Suppressor macrophage (primary cell): ENCODE results near the gene BRMS1L.
"Not testable (repeated sequence)": the region's sequence is repeated elsewhere in the genome, so short reads cannot be mapped to it uniquely, and the experiment has no call there.

Experiments
- DNase-seq, 4 experiments: peaks; one replicate each; pipeline ENCODE4 v3.0.0-alpha.2; 2020 to 2022
- total RNA-seq, 17 experiments: gene quantifications; one replicate each; lab custom pipeline; 2026; ENCODE audit warnings: mixed read lengths in 6 of 17, inconsistent platforms in 3 of 17; lab: John Stamatoyannopoulos, UW

BRMS1L gene, protein sequence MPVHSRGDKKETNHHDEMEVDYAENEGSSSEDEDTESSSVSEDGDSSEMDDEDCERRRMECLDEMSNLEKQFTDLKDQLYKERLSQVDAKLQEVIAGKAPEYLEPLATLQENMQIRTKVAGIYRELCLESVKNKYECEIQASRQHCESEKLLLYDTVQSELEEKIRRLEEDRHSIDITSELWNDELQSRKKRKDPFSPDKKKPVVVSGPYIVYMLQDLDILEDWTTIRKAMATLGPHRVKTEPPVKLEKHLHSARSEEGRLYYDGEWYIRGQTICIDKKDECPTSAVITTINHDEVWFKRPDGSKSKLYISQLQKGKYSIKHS
- 2.5 to 8.8 (median 5.9) reads per million in 17 experiments for total RNA-seq

DNA sequence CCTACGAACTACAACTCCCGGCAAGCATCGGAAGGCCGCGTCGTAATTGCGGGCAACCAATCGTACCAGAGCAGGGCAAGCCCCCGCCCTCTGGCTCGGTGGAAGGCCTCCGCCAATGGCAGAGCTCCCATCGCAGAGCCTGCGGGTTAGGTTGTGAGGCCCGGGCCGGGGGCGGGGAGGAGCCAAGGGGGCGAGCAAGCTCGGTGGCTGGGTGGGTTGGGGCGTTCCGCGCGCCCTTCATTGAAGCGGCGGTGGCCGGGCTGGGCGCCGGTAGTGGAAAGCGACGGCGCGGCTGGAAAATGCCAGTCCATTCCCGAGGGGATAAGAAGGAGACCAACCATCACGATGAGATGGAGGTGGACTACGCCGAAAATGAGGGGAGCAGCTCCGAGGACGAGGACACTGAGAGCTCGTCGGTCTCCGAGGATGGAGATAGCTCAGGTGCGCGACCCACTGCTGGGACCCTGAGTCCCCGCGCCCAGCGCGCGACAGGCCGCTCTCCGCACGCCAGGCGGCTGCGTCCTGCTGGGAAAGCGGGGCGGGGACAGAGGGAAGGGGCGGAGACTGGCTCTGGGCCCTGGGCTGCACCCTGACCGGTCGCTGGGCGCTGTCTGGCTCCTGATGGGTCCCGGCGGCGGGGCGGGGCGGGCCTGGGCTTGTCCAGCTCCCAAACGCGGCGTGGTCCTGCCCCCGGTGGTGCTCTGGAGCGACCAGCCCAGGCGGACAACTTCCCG is at the start of gene BRMS1L:
BRMS1L (plus strand) TSS at position 121 of the 734 bp plus-strand sequence; CDS start at position 300, 179 bp downstream.
- DNase-seq, result peak; percentile 97 to 99 (median 98)

DNA sequence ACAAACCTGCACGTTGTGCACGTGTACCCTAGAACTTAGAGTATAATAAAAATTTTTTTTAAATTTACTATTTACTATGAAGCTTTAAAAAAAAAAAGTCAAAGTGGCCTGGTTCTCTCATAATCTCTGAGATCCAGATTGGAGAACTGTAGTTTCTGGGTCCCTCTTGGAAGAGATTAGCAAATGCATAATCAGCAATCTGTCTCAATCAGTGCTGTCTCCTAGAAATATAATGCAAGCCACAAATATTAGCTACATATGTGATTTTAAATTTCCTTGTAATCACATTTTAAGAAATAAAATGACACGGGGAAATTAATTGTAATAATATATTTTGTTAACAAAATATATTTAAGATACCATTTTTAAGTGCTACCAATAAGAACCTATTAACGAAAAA is 49.3 kb upstream of the BRMS1L start:
- no peak for DNase-seq

DNA sequence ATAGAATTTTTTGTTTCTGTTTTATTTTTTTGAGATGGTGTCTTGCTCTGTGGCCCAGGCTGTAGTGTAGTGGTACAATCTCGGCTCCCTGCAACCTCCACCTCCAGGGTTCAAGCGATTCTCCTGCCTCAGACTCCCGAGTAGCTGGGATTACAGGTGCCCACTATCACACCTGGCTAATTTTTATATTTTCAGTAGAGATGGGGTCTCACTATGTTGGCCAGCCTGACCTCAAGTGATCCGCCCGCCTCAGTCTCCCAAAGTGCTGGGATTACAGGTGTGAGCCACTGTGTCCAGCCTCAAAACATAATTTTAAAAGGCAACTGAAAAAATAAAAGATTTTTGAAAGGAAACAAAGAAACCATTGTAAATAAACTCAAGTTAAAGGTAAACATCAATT is 48.6 kb upstream of the BRMS1L start:
- DNase-seq, result not testable (repeated sequence)

DNA sequence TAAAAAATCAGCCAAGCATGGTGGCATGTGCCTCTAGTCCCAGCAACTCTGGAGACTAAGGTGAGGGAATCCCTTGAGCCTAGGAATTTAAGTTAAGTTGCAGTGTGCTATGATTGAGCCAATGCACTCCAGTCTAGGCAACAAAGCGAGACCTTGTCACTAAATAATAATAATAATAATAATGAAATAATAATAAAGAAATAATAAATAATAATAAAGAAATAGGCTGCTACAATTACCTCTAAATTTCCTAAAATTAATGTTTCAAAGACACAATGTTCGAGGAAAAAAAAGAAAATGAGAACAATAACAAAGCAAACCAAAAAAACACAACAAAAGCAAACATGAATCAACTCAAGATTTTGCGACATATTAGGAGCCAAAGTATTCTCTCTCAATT is 46.8 kb upstream of the BRMS1L start:
- DNase-seq, result no peak

DNA sequence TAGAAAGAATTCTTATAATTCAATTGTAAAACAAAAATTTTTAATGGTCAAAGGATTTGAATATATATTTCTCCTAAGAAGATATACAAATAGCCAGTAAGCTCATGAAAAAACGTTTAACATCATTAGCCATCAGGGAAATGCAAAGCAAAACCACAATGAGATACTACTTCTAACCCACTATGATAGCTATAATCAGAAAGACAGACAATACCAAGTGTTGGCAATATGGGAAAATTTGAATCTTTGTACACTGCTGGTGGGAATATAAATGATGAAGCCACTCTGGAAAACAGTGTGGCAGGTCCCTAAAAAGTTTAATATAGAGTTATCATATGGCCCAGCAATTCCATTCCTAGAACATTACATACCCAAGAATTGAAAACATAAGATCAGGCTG is 42.4 kb upstream of the BRMS1L start:
- no peak for DNase-seq

DNA sequence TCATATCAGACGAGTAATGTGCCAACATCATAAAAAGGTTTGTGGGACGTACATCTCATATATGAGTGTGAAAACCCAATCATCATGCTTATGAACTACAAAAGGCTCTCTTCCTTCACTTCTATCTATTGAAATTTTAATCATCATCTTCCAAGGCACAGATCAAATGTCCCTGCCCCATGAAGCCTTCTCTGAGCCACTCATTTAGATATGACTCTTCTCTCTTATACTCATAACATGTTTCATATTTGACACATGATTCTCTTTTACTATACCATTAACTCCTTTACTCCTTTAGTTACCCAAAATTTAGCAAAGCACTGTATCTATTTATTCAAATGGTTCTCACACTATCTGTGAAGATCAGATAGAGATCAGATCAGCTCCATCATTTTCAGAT is 39.3 kb upstream of the BRMS1L start:
- DNase-seq, result no peak

DNA sequence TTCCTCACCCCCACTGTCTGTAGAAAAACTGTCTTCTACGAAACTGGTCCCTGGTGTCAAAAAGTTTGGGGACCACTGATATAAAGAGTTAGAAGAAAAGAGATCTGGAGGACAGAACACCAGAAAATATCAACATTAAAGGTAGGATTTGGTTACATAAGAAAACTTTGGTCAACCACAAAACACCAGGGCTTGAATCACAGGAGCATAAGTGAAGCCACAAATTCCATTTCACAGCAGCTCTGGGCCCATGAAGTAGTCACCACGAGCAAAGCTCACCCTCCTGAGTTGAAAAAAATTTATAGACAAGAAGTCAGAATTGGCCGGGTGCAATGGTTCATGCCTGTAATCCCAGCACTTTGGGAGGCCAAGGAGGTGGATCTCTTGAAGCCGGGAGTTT is 36.5 kb upstream of the BRMS1L start:
- DNase-seq, result no peak

DNA sequence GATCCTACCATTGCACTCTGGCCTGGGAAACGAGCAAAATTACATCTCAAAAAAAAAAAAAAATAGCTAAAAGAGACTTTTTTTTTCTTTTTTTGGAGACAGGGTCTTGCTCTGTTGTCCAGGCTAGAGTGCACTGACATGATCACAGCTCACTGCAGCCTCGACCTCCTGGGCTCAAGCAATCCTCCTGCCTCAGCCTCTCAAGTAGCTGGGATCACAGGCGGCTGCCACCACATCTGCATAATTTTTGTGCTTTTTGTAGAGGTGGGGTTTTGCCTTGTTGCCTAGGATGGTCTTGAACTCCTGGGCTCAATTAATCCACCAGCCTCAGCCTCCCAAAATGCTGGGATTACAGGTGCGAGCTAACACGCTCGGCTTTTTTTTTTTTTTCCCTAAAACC is 28.3 kb upstream of the BRMS1L start:
- no peak for DNase-seq

DNA sequence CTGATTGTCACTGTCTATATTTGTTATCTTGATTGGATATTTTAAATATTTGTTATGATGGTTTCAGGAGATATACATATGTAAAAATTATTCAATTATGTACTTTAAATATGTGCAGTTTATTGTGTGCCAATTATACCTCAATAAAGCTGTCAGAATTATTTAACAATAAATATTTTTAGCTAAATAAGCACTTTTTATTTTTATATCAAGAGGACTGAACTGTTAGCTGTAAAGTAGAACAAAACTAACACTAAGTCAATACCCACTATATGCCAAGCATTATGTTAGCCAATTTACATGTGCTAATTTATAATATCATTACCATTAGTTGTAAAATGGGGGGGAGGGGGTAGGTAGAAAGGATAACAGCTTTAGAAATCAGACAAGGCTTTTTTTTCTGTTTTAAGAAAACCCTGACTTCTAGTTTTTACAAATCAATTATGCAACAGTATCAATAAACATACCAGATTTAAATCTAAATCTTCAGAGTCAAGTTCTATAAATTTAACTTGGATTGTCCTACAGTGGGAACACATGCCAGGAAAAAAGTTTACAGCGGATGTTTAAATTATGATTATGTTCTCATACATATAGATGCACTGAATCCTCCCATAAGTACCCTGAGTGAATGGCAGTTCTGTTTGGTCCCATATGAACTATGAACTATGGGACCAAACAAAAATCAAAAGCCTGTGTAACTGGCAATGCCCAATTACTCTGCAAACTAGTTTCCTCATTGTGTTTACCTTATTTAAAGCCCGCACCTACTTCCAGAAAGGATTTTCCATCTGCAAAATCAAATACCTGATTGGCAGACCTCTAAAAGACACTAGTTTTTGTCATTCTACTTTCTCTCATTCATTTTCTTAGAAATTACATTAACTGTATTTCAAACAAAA is 19.9 kb upstream of the BRMS1L start:
- DNase-seq, result no peak

DNA sequence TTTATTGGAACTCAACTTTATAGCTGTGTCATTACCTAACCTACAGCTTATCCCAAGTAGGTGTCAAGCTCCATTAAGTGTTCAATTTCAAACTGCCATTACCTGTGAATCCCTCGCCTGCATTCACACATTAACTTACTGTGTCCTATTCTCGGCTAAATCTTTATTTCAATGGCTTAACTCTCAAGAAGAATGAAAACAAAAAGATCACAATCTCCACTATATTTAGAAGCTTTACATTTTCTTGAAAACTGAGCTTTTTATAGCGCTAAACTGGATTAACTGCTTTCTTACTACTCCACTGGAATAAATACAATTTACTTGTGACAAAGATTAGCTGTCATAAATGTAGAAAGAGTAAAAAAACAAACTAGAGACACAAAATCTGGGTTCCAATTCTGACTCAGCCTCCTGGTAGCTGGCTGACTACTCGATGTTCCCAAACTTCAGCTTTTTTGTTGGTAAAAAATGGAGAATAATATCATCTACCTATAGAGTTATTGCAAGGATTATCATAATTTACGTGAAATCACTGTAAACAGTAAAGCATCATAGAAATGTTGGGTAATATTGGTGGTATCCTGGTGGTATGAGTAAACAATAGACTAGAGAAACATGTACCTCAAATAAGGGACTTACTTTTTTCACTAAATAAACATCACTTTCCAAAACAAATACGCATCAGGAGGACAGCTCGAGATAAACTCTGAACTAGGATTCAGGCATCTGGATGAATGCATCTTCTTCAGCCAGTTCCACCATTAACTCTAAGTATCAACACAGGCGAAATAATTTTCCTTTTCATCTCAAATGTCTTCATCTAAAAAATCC is 18.8 kb upstream of the BRMS1L start:
- DNase-seq, result no peak

DNA sequence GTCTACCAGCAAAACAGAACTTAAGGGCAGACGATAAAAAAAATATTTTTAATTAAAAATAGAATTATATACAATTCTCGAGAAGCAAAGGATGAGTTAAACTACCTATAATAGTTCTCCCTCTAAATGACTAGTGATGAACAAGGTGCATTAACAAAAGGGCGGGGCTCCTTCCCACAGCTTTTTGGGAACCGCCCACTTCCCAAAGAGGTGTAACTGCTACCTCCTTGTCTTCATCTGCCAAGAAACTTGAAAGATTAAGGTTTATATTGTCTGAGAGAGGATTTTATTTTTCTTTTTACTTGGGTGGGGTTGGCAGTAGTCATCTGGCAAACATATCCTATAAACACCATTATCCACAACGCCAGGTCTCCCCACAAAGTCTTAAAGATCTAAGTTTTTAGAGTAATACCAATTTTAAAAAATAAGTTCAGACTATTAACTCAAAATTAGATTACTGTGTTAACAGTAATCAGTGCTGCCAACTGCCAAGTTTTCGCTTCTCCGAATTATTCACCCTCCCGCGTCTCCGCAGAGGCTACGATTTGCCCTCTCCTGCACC is 18.0 kb upstream of the BRMS1L start:
- DNase-seq, result peak in 3 of 4 experiments; percentile 5 to 20 (median 19)

DNA sequence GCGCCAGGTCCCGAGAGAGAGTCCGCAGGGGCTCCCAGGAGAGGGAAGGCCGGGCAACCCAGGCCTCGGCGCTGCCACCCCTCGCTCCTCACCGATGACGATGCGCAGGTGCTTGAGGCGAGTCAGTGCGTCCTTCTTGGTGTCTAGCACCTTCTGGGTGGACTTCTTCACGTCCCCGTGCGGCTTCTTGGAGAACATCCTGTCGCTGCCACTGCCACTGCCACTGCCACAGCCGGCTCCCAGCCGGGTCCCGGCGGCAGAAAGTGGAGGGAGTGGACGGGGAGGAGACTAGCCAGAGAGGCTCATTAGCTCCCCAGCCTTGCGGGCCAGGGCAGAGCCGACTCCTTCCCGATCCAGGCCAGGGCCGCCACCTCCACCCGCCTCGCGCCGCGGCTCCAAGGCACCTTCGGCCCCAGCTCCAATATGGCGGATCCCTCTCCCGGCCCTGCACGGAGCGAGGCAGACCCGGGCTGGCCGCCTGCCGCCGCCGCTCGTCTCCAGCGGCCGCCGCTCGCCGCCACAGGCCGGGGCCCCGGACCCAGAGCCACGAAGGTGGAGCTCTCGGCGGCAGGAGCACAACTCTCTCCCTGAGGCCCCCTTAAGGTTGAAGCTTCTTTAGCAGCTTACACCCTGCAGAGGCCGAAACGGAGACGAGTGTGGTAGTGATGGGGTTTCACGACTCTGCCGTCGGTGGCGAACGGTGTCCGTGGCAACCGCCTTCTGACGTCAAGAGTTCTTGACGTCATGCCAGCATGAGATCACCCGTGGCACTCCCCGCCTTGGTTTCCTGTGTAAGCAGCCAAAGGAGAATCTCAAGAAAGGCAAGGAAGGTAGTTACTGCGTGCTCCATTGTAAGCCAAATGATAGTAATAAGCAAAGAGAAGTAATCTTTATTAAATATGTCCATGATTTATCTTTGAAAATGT is 17.2 kb upstream of the BRMS1L start, which contains the start of gene RALGAPA1:
RALGAPA1 (minus strand) TSS at position 658 of the 926 bp plus-strand sequence; CDS start at position 198, 460 bp downstream.
- DNase-seq, result peak; percentile 96 to 99 (median 98)

DNA sequence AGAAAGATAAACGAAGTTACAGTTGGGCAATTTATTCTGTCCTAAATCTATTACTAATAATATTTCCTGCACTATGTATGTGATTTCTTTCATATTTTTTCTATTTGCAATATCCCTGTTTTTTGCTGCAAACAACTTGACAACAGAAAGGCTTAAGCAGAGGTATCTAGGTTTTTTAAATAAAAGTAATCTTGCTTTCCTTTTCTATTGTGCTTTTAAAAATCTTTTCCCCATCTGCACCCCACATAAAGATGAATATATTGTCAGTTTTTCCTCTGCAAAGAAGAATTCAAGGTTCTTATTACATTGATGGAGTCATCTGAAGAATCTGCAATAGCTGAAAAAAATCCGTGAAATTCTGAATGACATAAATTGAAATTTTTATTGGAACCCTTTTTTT is 16.5 kb upstream of the BRMS1L start:
- DNase-seq, result no peak

DNA sequence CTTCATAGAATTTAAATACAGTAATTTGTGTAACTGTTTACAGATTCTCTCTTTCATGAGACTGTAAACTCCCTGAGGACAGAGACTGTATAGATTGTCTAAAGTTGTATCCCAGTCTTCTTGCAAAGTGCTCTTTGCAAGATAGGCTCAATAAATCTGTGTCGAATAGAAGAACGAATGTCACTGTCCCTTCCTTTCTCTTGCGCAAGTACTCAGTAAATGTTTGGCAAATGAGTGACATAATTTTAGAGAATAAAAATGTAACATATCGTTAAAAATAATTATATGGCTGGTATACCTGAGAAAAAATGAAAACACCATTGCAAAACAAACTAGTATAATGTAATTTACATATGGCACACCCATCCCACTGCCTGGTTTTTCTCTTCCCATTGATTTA is 15.2 kb upstream of the BRMS1L start:
- DNase-seq, result no peak

DNA sequence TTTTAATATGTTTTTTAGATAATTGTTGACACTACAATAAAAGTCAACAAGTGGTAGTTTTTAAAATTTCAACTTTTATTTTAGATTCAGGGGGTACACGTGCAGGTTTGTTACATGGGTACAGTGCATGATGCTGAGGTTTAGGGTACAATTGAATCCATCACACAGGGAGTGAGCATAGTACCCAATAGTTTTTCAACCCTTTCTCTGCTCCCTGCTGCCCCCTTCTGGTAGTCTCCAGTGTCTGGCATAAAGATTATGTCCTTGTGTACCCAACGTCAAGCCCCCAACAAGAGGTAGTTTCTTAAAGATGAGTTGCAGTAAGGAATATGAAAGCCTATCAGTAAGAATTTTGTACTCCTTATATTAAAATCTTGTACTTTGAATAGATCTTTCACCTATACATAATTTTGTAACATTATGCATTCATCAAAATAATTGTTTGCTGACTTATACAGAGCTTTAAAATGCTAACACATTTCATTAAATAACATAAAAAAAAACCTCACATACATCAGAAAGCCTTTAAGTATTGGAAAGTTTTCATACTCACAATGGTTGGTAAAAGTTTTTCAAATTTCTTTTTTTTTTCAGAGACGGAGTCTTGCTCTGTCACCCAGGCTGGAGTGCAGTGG is 11.7 kb upstream of the BRMS1L start:
- DNase-seq, result peak; percentile 73 to 88 (median 86)

DNA sequence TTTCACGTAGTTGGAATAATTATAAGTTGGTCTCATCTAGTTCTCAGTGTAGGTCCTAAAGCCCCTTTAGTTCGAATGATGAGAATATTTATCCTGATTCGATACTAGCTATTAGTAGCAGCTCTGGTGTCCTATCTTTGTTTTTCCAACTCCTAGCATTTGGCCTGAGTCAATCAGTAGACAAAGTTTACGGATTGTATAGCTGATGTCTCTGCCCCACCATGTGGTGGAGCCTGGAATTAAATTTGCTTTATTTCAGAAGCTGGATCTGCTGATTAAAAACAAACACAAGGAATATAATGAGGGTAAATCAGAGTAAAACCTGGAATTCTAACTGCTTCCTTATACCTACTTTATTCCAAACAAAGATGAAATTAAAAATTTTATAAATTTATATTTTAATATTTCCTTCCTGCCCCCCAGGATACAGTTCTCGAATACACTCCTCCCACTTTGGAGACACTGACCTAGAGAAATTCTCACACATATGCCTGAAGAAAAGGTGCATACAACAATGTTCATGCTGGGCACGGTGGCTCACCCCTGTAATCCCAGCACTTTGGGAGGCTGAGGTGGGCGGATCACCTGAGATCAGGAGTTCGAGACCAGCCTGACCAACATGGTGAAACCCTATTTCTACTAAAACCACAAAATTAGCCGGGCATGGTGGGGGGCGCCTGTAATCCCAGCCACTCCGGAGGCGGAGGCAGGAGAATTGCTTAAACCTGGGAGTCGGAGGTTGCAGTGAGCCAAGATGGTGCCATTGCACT is 7.6 kb upstream of the BRMS1L start:
- peak; percentile 26 to 47 (median 42) for DNase-seq

DNA sequence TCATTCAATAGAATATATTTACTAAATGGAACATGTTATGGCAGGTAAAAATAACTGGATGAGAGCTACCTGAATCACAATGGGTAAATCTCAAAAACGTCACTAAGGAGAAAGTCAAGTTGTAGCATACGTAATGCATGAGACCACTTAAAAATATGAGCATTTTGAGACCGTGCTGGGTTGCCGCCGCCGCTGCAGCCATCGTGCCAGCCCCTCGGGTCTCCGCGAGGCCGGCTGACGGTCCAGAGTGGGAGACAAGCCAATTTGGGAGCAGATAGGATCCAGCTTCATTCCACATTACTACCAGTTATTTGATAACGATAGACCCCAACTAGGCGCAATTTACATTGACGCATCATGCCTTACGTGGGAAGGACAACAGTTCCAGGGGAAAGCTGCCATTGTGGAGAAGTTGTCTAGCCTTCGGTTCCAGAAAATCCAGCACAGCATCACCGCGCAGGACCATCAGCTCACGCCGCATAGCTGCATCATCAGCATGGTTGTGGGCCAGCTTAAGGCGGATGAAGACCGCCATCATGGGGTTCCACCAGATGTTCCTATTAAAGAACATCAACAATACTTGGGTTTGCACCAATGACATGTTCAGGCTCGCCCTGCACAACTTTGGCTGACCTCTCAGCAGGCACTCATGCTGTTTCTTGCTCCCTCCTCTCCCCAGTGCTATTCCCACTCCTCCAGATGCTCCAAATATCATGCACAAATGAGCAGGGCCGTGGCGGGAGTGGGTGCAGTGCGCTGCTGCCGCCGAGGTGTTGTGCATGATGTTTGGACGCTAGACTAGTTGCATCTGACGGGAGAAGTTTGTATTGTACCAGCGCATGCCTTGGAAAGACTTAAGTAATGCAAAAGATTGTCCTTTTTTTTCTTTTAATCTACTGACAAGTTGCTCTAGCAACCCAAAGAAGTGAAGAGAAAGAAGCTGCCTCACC is 6.3 kb upstream of the BRMS1L start:
- DNase-seq, result no peak
